AG04449 (cell line): Measurements from ENCODE around the gene PTTG2.
A peak's percentile ranks its signal among the peaks of the same experiment; 100 is the strongest.

Experiments used
- CTCF ChIA-PET: fragments of 350-600 bp; formaldehyde crosslinking; extraction: SDS; loops from one replicate; lab custom pipeline; 2021; ENCODE audit warnings: antibody characterized with exemption; lab: Yijun Ruan, JAX
- POLR2A ChIA-PET: fragments of 400-600, 350-600 bp; formaldehyde crosslinking; extraction: SDS; loops from one replicate; lab custom pipeline; 2020; ENCODE audit warnings: antibody characterized with exemption, inconsistent platforms; lab: Yijun Ruan, JAX
- DNase-seq: peaks from one replicate; pipeline ENCODE4 v3.0.0-alpha.2; 2010; ENCODE audit warnings: low read depth, low spot score
- H3K4me3 ChIP-seq: 2 replicates; pipeline ENCODE4 v1.5.1; 2011; ENCODE audit warnings: low read depth, mild to moderate bottlenecking, control low read depth, low read length
- TF ChIP-seq, protein P1 (sequence below): IDR thresholded peaks from one replicate; pipeline ENCODE4 v1.5.1; 2011; ENCODE audit warnings: mild to moderate bottlenecking, moderate library complexity, low read length, control low read depth, inconsistent platforms; ENCODE audit not compliant: insufficient read depth; ENCODE audit errors: missing control alignments

PTTG2 gene

DNA sequence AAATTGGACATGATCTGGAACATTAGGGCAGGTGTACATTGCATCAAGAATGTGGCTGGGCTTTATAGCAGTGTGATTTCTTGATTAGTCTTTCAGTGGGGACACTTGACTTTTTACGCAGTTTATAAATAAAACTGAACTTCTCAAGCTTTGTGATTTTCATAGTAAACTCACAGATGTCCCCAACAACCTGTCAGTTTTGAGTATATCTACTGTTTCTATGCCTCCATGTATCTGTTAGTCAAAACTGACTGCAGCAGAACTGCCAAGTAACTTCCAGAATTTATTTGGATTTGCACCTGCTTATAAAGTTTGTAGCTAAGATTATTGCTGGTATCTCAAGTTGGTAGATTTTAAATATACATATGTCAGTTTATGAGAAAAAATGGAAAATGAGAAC, 20.0 kb downstream of the PTTG2 start:
- no peak for DNase-seq
- H3K4me3 ChIP-seq = no peak overlapping the region
- TF ChIP-seq, protein P1, sequence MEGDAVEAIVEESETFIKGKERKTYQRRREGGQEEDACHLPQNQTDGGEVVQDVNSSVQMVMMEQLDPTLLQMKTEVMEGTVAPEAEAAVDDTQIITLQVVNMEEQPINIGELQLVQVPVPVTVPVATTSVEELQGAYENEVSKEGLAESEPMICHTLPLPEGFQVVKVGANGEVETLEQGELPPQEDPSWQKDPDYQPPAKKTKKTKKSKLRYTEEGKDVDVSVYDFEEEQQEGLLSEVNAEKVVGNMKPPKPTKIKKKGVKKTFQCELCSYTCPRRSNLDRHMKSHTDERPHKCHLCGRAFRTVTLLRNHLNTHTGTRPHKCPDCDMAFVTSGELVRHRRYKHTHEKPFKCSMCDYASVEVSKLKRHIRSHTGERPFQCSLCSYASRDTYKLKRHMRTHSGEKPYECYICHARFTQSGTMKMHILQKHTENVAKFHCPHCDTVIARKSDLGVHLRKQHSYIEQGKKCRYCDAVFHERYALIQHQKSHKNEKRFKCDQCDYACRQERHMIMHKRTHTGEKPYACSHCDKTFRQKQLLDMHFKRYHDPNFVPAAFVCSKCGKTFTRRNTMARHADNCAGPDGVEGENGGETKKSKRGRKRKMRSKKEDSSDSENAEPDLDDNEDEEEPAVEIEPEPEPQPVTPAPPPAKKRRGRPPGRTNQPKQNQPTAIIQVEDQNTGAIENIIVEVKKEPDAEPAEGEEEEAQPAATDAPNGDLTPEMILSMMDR = no peak
- ChIA-PET CTCF (interaction anchor here (1.0 to 1.1 kb wide), 3 partner anchors 8 to 57 kb away, joined by 3 to 4 read pairs (median 4); partner anchors contain the start of gene PTTG2), POLR2A (no interaction called here)

DNA sequence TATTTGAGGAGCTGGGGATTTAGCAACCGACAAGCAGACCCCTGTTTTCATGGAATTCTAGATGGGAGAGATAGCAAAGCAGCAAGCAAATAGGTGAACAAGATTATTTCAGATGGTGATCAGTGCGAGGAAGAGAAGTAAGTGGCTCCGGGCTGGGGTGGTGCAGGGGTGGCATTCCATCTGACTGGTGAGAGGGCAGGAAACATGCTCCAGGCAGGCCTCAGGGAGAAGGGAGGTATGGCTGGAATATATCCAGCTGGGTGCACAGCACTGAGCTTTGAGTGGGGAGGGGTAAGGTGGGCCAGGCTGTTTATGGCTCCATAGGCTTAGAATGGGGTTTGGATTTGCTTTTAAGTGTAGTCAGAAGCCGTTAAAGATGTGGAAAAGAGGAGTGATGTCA, 21.2 kb downstream of the PTTG2 start:
- H3K4me3 ChIP-seq = no peak overlapping the region

DNA sequence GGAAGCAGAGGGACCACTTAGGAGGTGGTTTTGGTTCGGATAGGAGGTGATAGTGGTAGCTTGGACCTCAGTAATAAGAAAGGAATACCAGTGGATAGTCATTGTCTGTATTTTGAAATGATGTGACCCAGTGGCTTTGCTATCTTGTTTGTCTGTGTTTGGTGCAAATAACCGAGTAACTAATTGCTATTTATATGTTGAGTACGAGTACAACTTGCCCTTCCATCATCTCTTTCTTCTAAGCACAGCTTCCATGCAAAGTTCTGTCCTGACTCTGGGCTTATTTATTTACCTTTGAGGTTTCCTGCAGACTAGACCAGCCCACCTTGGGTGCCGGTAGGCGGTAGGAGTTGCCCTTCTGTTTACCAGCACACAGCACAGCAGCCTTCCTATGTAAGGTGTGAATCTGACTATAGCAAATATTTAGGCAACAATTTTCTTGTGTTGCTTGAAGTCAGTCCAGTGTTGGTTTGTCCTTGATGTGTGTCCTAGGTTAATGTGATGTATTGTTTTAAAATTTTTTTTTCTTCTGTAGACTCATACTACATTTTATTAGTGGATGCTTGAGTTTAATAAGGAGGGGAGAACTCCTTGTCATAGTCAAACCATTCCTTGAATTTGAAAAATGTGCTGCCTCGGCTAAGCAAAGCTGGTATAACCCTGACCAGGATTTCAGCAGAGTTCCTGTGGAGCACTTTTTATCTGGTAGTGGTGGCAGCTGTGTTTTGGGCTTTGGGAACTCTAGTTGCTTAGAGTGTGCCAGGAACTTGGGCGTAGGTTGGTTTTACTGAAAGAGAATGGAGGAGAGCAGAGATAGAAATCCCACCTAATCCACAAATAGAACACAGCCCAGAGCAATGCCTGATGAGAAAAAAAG, 21.9 kb downstream of the PTTG2 start:
- POLR2A ChIA-PET = no interaction called here
- CTCF ChIA-PET = interaction anchor here (0.9 to 2.1 kb wide), 6 partner anchors 16 to 180 kb away, joined by 3 to 8 read pairs (median 4); no protein-coding TSS in a partner anchor
- no peak overlapping the region for H3K4me3 ChIP-seq
- peak; percentile 23 for DNase-seq
- TF ChIP-seq, protein P1 = no peak

More for the DNA sequence above, 21.2 kb downstream of the PTTG2 start:
- TF ChIP-seq, protein P1 = no peak
- CTCF ChIA-PET = interaction anchor here (1.0 to 2.1 kb wide), 5 partner anchors 15 to 178 kb away, joined by 3 to 8 read pairs (median 4); no protein-coding TSS in a partner anchor
- POLR2A ChIA-PET = no interaction called here
- no peak for DNase-seq

DNA sequence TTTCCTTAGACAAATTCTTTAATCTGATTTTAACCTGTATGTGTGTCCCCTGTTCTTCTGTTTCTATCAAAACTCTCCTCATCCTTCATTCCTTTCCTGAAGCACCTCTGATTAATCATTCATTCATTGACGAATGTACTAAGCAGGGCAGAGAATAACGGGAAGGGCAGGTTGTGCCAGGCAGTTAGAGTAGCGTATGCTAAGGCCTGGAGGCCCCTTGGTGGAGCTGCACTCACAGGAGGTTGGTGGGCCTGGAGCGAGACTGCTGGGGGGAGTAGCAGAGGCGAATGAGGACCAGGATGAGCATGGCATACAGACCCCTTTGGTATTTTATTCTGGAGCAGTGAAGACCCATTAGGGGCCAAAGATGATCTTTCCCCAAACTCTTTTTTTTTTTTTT, 22.5 kb downstream of the PTTG2 start:
- TF ChIP-seq, protein P1 = no peak
- POLR2A ChIA-PET = no interaction called here
- H3K4me3 ChIP-seq = no peak overlapping the region
- no peak for DNase-seq
- CTCF ChIA-PET = interaction anchor here (0.9 to 2.1 kb wide), 4 partner anchors 53 to 180 kb away, joined by 4 to 8 read pairs (median 5); no protein-coding TSS in a partner anchor

DNA sequence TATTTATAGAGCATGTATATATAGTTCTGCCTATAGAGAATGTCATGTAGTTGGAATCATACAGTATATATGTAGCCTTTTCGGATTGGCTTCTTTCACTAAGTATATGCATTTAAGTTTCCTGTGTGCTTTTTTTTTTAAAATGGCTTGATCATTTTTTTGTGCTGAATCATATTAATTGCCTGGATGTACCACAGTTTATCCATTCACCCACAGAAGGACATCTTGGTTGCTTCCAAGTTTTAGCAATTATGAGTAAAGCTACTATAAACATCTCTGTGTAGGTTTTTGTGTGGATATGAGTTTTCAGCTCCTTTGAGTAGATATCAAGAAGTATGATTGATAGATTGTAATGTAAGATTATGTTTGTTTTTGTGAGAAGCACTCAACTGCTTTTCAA, 23.8 kb downstream of the PTTG2 start:
- POLR2A ChIA-PET = no interaction called here
- H3K4me3 ChIP-seq = no peak overlapping the region
- DNase-seq = no peak
- CTCF ChIA-PET = interaction anchor here (1.9 kb wide), 1 partner anchor 182 kb away, joined by 5 read pairs; no protein-coding TSS in a partner anchor
- TF ChIP-seq, protein P1 = no peak

DNA sequence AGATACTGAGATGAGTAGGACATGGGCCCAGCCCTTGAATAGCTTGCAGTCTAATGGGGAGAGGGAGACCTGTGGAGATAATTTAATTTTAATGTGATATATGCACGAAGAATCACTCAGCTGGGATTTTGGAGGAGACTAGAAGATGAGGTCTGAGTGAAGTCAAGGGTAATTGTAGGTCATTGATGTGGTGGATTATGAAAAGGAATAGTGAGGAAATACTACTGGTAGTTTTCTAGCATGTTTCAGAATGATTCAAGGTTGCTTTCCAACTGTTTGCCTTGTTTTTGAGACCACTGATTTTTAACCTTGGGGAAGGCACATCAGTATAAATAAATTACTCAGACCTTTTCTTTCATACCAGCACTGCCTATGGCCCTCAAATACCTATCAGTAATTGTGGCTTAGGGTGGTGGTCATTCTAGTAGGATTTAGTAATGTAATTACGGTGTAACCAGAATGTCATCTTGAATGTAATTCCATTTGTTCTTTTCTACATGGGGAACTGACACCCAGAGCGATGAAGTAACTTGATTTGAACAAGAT, 25.6 kb downstream of the PTTG2 start:
- ChIA-PET POLR2A (no interaction called here), CTCF (interaction anchor here (0.6 kb wide), 1 partner anchor 10 kb away, joined by 3 read pairs; no protein-coding TSS in a partner anchor)
- TF ChIP-seq, protein P1 = no peak
- DNase-seq = no peak
- no peak overlapping the region for H3K4me3 ChIP-seq
